Bronchial smooth muscle cell (primary cell): Measurements from ENCODE around the gene IDI2. TPM values are rescaled to one million over a fixed set of nuclear protein-coding genes. Genes with fewer than 3 reads are reported as not detected.

Source experiments
- total RNA-seq: library from RNA; depleted of rRNA; stranded (reverse); fragments of >200 nt; gene quantifications from 2 replicates; pipeline ENCODE4 v1.2.1, GENCODE V29; 2014

IDI2 gene
- 0.09 TPM in 1 of 2 replicates, not detected in the other for total RNA-seq

DNA sequence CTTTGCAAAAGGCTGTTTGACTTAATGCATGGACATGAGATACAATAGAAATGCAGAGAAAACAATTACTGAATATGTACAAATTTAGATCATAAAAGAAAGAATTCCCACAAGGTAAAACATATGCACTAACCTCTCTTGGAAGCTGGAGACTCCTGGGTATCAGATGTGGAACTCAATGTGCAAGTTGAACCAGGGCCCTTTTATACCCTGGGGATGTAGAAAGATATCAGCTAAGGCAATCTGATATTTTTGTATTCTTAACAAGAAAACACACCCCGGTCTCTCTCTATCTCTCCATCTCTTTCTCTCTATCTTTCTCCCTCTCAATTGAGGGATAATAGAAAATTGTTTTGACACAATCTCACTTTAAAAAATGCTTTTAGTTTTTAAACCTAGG is at the start of gene IDI2:
Gene IDI2 (minus strand): TSS at position 177 of the 400 bp plus-strand sequence. CDS start 1,136 bp downstream, outside the sequence.

GRCh38 chr10:1056326-1057105 is 30.9 kb upstream of the IDI2 start, which contains the start of gene WDR37:
Gene WDR37, plus strand, starts transcription at chr10:1056385. Its CDS starts 15,771 bp downstream, at chr10:1072156.

DNA sequence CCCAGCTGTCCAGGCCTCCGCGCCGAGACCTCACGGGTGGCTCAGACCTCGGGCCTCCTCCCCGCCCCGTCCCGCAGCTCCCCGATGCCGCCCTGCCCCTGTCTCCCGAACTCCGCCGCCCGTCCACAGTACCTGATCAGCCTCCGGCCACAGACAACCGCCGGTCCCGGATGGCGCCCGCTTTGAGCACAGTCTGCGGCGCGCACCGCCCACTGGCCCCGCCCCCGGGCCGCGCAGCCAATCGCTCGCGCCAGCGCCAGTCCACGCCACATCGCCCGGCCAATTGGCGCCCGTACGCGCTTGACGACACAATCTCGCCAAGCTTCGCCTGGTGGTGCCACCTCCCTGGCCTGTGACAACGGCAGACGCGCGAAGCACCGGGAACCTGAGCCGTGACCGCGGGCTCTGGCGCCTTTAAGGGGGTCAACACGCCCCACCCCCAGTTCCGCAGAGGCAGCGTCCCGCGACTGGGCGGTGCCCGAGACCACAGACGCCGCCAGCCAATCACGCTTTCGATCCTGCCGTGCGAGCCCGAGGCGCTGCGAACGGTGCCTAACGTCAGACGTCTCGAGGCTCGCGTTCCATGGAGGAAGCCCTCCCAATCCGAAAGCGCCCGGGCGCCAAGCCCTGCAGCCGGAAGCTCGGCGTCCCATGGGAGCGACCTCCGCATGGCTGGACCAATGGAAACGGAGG is 23.2 kb upstream of the IDI2 start, which contains the start of gene IDI1:
Gene IDI1 (minus strand): TSS at position 388 of the 693 bp plus-strand sequence. CDS start 116 bp downstream, at position 272.

GRCh38 chr10:987870-988666 is 37.6 kb downstream of the IDI2 start, which contains the start of gene GTPBP4:
Gene GTPBP4, plus strand, starts transcription at chr10:988434. Its CDS starts 46 bp downstream, at chr10:988480.

Other genes with a start within 250 kb of the IDI2 start
- gene LARP4B, start 94.2 kb downstream of the IDI2 start, total RNA-seq = 15.0 and 17.2 TPM in 2 replicates
- 17.6 and 21.1 TPM in 2 replicates for gene GTPBP4, start 37.4 kb downstream of the IDI2 start, total RNA-seq
- 35.8 and 67.9 TPM in 2 replicates for gene IDI1, start 23.3 kb upstream of the IDI2 start, total RNA-seq
- gene WDR37, start 30.5 kb upstream of the IDI2 start, total RNA-seq = 12.6 and 14.7 TPM in 2 replicates